RWPE1 (cell line): Measurements from ENCODE around the gene WBP2.

Experiments used
- CTCF ChIA-PET: fragments of 350-600 bp; sonication (Branson Sonifier 250); formaldehyde crosslinking; extraction: SDS; loops from one replicate; lab custom pipeline; 2021; lab: Yijun Ruan, JAX
- POLR2A ChIA-PET: fragments of 400-600 bp; formaldehyde crosslinking; extraction: SDS; loops from one replicate; lab custom pipeline; 2020; ENCODE audit warnings: antibody characterized with exemption; ENCODE audit not compliant: low non-redundant PET; lab: Yijun Ruan, JAX
- DNase-seq: peaks from one replicate; pipeline ENCODE4 v3.0.0; 2012; ENCODE audit warnings: low spot score
- H3K27ac ChIP-seq: fragments of 450-650 bp; 2 replicates; pipeline ENCODE4 v1.5.1; 2017
- CTCF ChIP-seq: fragments of 450-650 bp; conservative IDR thresholded peaks from 2 replicates; pipeline ENCODE4 v1.5.1; 2017; ENCODE audit warnings: low read depth, mild to moderate bottlenecking

Gene WBP2

GRCh38 chr17:75806822-75807500, 48.2 kb downstream of the WBP2 start:
- TF ChIP-seq CTCF, result no peak
- no peak for DNase-seq
- ChIA-PET POLR2A (interaction anchor here (0.6 kb wide), 1 partner anchor 51 kb away, joined by 5 read pairs; no protein-coding TSS in a partner anchor), CTCF (no interaction called here)
- H3K27ac ChIP-seq, result peak overlapping the region; percentile 46

GRCh38 chr17:75803883-75804282, 51.3 kb downstream of the WBP2 start:
- CTCF ChIA-PET, result no interaction called here
- no peak for TF ChIP-seq CTCF
- no peak for DNase-seq
- POLR2A ChIA-PET, result interaction anchor here (0.6 kb wide), 1 partner anchor 32 kb away, joined by 4 read pairs; no protein-coding TSS in a partner anchor
- no peak overlapping the region for H3K27ac ChIP-seq

GRCh38 chr17:75799402-75799801, 55.7 kb downstream of the WBP2 start:
- CTCF ChIA-PET, result interaction anchor here (1.2 kb wide), 1 partner anchor 10 kb away, joined by 3 read pairs; no protein-coding TSS in a partner anchor
- no peak for TF ChIP-seq CTCF
- no peak for DNase-seq
- peak overlapping the region; percentile 6; the same call in 1 of the 2 replicates for H3K27ac ChIP-seq
- POLR2A ChIA-PET, result interaction anchor here (0.6 kb wide), 1 partner anchor 51 kb away, joined by 3 read pairs; no protein-coding TSS in a partner anchor

DNA sequence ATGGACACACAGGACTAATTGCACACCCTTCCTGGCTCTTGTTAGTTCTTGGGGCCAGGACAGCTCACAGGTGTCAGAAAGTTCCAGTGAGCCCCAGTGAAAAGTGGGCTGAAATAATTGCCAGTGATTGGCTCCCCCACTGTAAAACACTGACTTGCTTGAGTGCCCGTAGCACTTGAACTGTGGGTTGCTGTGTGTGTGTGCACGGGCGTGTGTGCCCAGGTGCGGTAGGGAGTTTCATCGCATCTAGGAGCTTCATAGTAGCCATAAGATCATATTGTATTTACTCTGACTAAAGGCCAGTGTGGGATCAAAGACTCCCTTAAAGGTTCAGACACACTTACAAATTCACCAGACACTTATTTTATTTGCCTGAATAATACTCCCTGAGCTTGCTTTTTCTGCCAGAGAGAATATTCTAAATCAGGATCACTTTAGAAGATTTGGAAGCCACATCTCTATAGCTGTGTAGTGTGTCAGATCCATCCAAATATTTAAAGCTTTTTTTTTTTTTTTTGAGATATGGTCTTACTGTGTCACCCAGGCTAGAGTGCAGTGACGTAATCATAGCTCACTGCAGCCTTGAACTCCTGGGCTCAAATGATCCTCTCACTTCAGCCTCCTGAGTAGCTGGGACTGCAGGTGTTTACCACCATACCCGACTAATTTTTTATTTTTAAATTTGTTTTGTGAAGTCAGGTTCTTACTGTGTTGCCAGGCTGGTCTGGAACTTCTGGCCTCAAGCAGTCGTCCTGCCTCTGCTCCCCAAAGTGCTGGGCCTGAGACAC, 59.1 kb downstream of the WBP2 start:
- no peak for DNase-seq
- ChIA-PET CTCF (interaction anchor here (0.6 to 0.7 kb wide), 3 partner anchors 112 to 206 kb away, joined by 3 to 5 read pairs (median 5); no protein-coding TSS in a partner anchor), POLR2A (no interaction called here)
- TF ChIP-seq CTCF, result no peak
- 0 out of 2 replicates have a peak overlapping the region, but pooled peaks have one; percentile 21 for H3K27ac ChIP-seq
